Measurements from ENCODE around the gene DPYSL4.

- TF ChIP-seq POLR2A (IDR thresholded peaks at IDR 0.05) (no peak), CTCF (IDR thresholded peaks at IDR 0.05) (no peak)
These were observed 65.7 kb downstream of the DPYSL4 start for GRCh38 chr10:132252412-132252811.
